ENCODE data around the gene DNAJC5G.

DNA sequence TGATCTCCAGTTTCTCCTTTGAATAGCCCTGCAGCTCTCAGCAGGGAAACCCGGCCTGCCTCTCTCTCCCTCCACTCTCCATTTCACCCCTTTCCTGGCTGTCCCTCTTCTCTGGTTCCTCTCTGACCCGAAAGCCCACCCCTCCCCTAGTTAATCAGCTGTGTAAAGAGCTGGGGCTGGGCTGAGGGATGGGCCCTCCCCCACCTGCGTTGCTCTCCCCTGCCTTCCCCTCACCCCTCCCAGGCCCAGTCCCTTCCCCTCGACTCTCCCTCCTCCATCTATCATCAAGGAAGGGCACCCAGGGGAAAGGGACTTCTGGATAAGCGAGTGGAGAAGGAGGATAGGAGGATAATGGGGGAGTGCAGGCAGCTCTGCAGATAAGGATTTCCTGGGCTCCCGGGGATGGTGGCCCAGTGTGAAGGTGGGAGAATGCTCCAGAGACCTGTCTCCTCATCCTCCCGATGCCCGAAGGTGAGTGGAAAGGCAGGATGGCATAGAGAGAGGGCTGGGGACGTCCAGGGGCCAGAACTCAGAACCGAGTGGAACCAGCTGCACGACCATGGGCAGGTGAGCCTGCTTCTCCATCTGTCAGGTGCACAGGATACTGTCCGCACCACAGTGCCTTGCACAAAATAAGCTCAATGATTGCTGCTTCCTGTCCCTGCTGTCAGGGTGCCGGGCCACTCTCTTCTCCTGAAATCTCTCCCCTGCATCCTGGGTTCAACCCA, 24.4 kb upstream of the DNAJC5G start:
- TF ChIP-seq CTCF (IDR thresholded peaks at IDR 0.05), result no peak
- TF ChIP-seq POLR2A (IDR thresholded peaks at IDR 0.05), result no peak
